ENCODE data around the gene RAB34.

The RAB34 gene

GRCh38 chr17:28717578-28718332, at the start of gene RAB34:
TSS of gene RAB34 (minus strand) at chr17:28717868. CDS start at chr17:28717266, 602 bp downstream.
- peak; percentile 68 for DNase-seq (ENCODE audit: low spot score)

- no peak for DNase-seq (ENCODE audit: low spot score)
These were observed 47.4 kb upstream of the RAB34 start for GRCh38 chr17:28765038-28765437.

DNA sequence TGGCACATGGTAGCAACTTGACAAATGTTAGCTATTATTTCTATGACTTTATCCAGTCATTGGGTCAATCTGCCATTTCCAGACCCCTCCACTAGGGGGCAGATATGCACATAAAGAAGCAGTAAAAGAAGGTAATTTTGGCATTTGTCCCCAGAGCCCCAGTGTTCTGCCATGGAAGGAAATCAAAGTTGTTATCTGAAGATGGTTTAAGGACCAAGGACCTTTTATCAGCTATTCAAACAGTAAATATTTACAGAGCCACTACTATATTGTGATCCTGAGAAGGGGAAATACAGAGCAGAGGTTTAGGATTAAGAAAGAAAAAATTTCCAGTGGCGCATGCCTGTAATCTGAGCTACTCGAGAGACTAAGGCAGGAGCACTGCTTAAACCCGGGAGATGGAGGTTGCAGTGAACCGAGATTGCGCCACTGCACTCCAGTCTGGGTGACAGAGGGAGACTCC, 46.2 kb upstream of the RAB34 start:
- DNase-seq (ENCODE audit: low spot score) = peak; percentile 76

DNA sequence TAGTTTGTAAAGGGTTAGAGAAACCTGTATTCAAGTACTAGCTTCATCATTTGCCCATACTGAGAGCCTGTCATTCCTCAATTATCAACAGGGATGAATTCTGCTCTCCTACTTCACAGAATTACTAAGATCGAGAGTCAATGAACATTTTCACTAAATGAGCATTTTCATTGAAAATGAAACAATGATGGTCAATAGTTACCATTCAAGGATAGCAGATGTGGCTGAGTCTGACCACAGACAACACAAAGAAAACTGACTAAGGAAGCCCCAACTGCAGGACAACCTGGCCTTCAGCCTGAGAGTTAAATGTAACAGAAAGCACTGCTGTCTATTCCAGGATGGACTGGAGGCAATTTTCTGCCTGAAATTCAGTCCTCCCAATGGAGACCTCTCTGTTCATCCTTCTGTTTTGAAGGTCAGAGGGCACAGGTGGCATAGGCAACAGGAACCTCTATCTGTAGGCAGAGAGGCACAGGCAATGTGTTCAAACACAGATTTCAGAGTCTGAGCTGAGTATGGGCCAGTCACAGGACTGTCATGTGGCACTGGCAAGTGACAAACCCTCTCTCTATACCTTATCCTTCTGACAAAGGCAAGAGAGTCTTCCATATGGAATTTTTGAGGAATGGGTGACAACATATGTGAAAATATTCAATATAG, 45.6 kb upstream of the RAB34 start:
- DNase-seq (ENCODE audit: low spot score) = no peak

- peak; percentile 58 for DNase-seq (ENCODE audit: low spot score)
These were observed 43.2 kb upstream of the RAB34 start for GRCh38 chr17:28760601-28761562.

GRCh38 chr17:28759256-28759865, 41.7 kb upstream of the RAB34 start:
- DNase-seq (ENCODE audit: low spot score) = no peak

DNA sequence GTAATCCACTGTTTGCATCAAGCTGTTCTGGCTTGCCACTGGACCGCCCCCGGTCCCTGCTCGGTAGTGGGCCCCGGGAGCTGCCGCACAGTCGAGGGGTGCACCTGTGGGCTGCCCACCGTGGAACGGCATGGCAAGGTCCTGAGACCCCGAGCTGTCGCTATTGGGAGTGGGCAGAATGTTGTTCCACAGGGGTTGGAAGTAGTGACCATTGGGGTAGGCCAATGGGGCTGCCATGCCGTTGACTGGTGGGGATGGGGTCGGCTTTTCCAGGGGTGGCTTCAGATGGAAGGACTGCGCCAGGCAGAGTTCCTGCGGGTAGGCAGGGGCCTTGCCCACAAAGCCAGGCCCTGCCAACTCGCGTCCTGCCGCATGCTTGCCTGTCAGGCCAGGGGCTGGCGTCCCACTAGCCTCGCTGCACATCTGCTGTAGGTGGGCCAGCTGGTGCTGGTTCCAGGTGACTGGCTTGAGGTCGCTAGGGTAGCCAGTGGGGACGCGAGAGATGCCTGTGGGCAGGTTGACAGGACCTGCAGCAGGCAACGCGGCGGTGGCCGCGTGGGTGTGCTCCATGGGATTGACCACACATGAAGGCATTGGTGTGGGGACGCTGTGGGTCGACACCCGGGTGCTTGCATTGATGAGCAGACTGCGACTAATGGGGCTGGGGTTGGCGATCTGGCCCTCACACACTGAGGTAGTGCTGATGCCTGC, 40.9 kb upstream of the RAB34 start:
- no peak for DNase-seq (ENCODE audit: low spot score)

DNA sequence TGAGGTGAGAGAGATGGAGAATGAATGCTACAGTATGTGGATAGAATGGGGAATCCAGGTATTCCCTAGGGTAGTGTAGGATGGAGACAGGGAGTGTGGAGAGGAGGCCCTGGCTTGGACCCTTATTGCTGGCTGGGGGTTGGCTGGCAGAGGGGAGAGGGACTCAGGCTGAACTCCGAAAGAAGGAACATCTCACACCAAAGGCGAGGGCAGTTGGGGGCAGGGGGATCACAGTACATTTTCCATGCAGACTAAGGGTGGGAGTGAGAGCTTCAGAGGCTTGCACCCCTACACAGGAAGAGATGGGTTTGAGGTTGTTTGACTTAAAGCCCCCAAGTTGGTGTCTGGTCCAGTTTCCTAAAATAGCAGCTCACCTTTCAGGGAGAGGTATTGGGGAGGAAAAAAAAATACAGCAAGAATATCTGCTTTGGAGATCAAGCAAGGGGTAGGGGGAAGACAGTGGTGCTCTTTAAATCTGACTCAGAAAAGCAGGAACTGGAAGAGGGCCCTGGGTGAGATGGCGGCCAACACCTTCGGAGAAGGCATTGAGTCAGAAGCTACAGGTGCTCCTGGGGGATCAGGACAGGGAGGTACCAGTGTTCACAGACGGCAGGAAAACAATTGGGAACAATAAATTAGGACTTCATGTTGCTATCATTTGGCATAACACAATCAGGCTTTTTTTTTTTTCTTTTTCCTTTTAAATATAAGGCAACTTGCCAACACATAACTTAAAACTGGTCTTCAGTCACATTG, 38.6 kb upstream of the RAB34 start:
- no peak for DNase-seq (ENCODE audit: low spot score)

DNA sequence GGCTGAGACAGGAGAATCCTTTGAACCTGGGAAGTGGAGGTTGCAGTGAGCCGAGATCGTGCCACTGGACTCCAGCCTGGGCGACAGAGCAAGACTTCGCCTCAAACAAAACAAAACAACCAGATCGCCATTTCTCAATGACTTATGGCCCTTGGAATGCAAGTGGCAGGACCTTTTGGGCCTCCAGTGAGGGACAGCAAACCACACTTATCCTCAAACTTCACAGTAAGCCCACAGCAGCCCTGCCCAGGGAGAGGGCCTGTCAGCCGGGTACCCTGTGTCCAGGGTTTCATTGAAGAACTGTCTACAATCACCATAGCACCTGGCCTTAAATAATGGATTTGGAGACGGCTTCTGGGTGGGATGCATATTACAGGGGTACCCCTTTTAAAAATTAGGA, 37.8 kb upstream of the RAB34 start:
- no peak for DNase-seq (ENCODE audit: low spot score)

DNA sequence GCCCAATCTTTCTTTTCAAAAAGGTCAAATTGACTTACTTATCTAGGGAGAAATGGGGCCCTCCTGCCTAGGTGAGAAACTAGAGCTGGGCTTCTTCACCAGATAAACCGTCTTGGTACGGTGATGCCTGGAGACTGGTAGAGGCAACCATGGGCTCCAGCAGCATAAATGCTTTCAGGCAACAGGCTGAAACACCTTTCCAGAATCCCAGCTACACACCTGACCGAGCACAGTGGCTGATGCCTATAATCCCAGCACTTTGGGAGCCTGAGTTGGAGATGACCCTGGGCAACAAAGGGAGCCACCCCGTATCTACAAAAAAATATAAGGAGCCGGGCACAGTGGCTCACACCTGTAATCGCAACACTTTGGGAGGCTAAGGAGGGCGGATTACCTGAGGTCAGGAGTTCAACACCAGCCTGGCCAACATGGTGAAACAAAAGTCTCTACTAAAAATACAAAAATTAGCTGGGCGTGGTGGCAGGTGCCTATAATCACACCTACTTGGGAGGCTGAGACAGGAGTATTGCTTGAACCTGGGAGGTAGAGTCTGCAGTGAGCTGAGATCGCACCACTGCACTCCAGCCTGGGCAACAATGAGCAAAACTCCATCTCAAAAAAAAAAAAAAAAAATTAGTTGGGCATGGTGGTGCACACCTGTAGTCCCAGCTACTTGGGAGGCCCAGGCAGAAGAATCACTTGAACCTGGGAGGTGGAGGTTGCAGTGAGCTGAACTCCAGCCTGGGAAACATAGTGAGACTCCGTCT, 34.1 kb upstream of the RAB34 start:
- no peak for DNase-seq (ENCODE audit: low spot score)

DNA sequence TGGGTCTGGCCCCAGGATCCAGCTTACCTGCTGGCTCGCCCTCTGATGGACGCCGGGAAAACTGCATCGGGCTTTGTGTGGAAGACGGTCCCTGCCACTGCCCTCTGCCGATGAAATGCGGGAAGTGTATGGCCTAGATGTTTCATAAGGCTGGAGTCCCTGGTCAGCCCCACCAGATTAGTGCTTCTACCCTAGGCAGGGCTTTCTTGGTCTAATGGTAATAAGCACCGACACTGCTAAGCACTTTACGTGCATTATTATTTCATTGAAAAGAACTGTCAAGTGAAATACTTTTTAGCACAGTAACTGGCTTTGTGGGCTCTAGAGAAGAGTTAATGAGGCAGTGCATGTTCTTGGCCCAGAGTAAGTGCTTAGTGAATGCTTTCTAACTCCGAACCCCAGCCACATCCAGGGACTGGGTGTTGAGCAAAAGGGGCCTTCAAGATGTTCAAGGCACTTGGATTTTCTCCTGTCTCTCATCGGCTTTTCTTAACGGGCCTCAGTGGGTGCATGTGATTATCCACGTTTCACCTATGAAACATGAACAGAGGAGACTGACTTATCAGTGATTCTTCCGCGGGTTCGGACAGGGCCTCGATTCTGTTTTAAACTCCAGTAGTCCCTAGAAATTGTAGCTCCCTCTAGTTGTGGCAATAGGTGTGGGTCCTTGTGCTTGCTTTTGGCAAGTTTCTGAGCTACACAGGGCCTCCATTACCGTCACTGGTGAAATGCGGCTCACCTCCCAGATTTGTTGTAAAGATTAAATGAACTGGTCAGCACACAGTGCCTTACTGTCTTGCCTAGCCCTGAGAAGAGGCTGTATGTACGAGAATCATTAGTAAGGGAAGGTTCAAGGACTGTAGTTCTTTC, 32.7 kb upstream of the RAB34 start:
- DNase-seq (ENCODE audit: low spot score) = peak; percentile 85

- no peak for DNase-seq (ENCODE audit: low spot score)
These were observed 32.0 kb upstream of the RAB34 start for GRCh38 chr17:28749516-28750177.

DNA sequence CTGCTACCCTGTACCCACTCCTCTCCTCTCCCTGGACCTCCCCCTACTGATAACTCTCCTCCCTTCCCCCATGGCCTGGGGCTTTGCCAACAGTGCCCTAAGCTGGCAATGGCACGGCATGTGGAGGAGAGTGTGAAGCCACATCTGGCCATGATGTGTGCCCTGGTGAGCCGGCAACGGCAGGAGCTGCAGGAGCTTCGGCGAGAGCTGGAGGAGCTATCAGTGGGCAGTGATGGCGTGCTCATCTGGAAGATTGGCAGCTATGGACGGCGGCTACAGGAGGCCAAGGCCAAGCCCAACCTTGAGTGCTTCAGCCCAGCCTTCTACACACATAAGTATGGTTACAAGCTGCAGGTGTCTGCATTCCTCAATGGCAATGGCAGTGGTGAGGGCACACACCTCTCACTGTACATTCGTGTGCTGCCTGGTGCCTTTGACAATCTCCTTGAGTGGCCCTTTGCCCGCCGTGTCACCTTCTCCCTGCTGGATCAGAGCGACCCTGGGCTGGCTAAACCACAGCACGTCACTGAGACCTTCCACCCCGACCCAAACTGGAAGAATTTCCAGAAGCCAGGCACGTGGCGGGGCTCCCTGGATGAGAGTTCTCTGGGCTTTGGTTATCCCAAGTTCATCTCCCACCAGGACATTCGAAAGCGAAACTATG, 31.3 kb upstream of the RAB34 start:
- no peak for DNase-seq (ENCODE audit: low spot score)

DNA sequence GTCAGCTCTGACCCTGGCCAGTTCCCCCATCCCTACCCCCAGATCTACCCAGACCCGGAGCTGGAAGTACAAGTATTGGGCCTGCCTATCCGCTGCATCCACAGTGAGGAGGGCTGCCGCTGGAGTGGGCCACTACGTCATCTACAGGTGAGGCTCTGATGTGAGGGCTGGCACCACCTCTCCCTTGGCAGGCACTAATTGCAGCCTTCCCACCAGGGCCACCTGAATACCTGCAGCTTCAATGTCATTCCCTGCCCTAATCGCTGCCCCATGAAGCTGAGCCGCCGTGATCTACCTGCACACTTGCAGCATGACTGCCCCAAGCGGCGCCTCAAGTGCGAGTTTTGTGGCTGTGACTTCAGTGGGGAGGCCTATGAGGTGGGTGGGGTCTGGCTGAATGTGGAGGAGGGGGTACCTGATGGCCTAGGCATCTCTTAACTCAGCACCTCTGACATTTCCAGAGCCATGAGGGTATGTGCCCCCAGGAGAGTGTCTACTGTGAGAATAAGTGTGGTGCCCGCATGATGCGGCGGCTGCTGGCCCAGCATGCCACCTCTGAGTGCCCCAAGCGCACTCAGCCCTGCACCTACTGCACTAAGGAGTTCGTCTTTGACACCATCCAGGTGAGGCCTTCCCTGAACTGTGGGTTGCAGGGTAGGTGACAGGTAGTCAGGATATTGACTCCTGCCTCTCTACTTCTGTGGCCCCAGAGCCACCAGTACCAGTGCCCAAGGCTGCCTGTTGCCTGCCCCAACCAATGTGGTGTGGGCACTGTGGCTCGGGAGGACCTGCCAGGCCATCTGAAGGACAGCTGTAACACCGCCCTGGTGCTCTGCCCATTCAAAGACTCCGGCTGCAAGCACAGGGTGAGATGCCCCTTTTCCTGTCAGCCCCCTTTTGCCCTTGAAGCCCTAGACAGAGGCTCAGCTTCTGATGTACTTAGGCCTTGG, 30.4 kb upstream of the RAB34 start:
- DNase-seq (ENCODE audit: low spot score) = no peak

DNA sequence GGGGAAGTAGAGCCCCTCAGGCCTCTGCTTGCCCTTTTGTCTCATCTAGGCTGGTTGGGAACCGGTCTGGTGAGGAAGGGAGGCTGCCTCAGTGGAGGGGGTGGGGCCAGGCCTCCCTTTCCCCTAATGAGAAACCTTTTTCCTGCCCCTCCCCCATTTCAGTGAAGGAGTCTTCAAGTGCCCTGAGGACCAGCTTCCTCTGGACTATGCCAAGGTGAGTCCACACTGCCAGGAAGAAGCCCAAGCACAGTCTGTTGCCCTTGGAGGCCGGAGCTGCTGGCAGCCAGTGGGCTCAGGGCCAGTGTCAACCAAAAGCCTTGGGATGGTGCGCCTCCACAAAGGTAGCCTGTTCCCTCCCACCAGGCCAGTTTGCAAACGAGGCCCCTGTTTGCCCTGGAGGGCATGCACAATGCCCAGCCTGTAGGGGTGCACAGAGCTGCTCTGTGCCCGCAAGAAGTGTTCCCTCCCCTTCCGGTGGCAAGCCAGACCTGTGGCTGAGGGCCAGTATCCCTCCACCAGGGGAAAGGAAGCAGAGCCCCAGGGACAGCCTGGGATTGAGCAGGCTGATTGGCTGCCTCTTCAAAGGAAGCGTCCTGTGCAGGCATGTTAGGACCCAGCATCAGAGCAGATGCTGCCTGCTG, 29.5 kb upstream of the RAB34 start:
- no peak for DNase-seq (ENCODE audit: low spot score)

- DNase-seq (ENCODE audit: low spot score) = no peak
These were observed 29.0 kb upstream of the RAB34 start for GRCh38 chr17:28746611-28747050.

All from AG08395 (cell line).